ENCODE measurements around the gene TBC1D9. TPM values are rescaled to one million over a fixed set of nuclear protein-coding genes. Genes with fewer than 3 reads are reported as not detected.

The TBC1D9 gene
- polyA plus RNA-seq, 2 of the 4 experiments (the other 2 are of a cell fraction), result 5.6 to 11.8 TPM

- ChIA-PET CTCF (interaction anchor here (0.7 kb wide), 1 partner anchor 42 kb away, joined by 3 read pairs; no protein-coding TSS in a partner anchor), POLR2A (no interaction called here)
- no peak for FAIRE-seq
- ATAC-seq, result no peak
- Histone ChIP-seq H3K4me3 (no peak overlapping the region), H3K9me3 (no peaks in the 10 kb centered on the region), H3K4me2 (no peak overlapping the region), H3K4me1 (peaks cover 17% of the 10 kb centered on the region; the same call in 2 of the 3 replicates), H3K27ac (no peak overlapping the region)
- WGBS (ENCODE audit: missing lambda C conversion rate), result 76% methylated on average over 2 of the region's 2 CpGs
- TF ChIP-seq BHLHE40 (IDR thresholded peaks at IDR 0.05; ENCODE audit: low read depth, low read length) (no peak), EHMT2 (IDR thresholded peaks at IDR 0.05; ENCODE audit: low read depth) (no peak), USF2 (IDR thresholded peaks at IDR 0.05) (no peak), MAZ (IDR thresholded peaks at IDR 0.05; ENCODE audit: borderline replicate concordance, low read depth, low read length) (no peak), MAX (IDR thresholded peaks at IDR 0.05) (no peak), GATA3 (IDR thresholded peaks at IDR 0.05; ENCODE audit: borderline replicate concordance) (no peak), CTCF (IDR thresholded peaks at IDR 0.05) (no peak), POLR2A (IDR thresholded peaks at IDR 0.05; ENCODE audit: low read length) (no peak), SMC3 (IDR thresholded peaks at IDR 0.05) (no peak), REST (IDR thresholded peaks at IDR 0.05) (no peak), E2F6 (IDR thresholded peaks at IDR 0.05; ENCODE audit: borderline replicate concordance, low read depth) (no peak), RNF2 (IDR thresholded peaks at IDR 0.05; ENCODE audit: borderline replicate concordance, low read depth) (no peak), TP53 (CRISPR knock-in tag; IDR thresholded peaks at IDR 0.05) (no peak), NR3C1 (IDR thresholded peaks at IDR 0.05) (no peak), ZNF302 (CRISPR knock-in tag; IDR thresholded peaks at IDR 0.05) (no peak), ESRRA (IDR thresholded peaks at IDR 0.05; ENCODE audit: borderline replicate concordance, low read length) (no peak), MYC (IDR thresholded peaks at IDR 0.05; ENCODE audit: borderline replicate concordance, low read length) (no peak)
- DNase-seq (ENCODE audit: low read depth in 1 of 2, low spot score in 1 of 2), result no peak
Observed at GRCh38 chr4:140715119-140715518, 41.1 kb downstream of the TBC1D9 start.

- CTCF ChIA-PET, result no interaction called here
- DNase-seq (ENCODE audit: low read depth in 1 of 2, low spot score in 1 of 2), result no peak
- ATAC-seq, result no peak
Observed at GRCh38 chr4:140711910-140712309, 44.3 kb downstream of the TBC1D9 start.

More at GRCh38 chr4:140711910-140712309, 44.3 kb downstream of the TBC1D9 start:
- WGBS (ENCODE audit: missing lambda C conversion rate), result 87% methylated on average over 4 of the region's 4 CpGs
- TF ChIP-seq MAX (IDR thresholded peaks at IDR 0.05) (no peak), HOXB5 (CRISPR knock-in tag; IDR thresholded peaks at IDR 0.05) (no peak)
- Histone ChIP-seq H3K9me3 (no peaks in the 10 kb centered on the region), H3K27ac (no peak overlapping the region), H3K4me1 (no peaks in the 10 kb centered on the region), H3K4me2 (no peak overlapping the region), H3K4me3 (no peak overlapping the region)
- POLR2A ChIA-PET, result no interaction called here
- no peak for FAIRE-seq
